Subcutaneous abdominal adipose tissue (tissue), 5 donors: ENCODE results near the gene ACOT6.

Experiments used
- H3K27ac ChIP-seq: one replicate; pipeline ENCODE4 v1.7.0; 2013; ENCODE audit warnings: low read depth, mild to moderate bottlenecking, inconsistent platforms, low read length, moderate library complexity
- H3K27me3 ChIP-seq, 5 donors: one replicate each; pipeline ENCODE4 v1.7.0; 2013; ENCODE audit warnings: low read length in 5 of 5, inconsistent platforms in 1 of 5; ENCODE audit not compliant: control insufficient read depth in 5 of 5, insufficient read depth in 4 of 5
- H3K36me3 ChIP-seq, 5 donors: one replicate each; pipeline ENCODE4 v1.7.0; 2013; ENCODE audit warnings: low read length in 5 of 5; ENCODE audit not compliant: control insufficient read depth in 5 of 5, insufficient read depth in 5 of 5
- H3K4me1 ChIP-seq, 5 donors: one replicate each; pipeline ENCODE4 v1.7.0; 2013; ENCODE audit warnings: low read length in 5 of 5, mild to moderate bottlenecking in 3 of 5, moderate library complexity in 1 of 5; ENCODE audit not compliant: control insufficient read depth in 5 of 5, insufficient read depth in 5 of 5
- H3K4me3 ChIP-seq, 5 donors: one replicate each; pipeline ENCODE4 v1.7.0; 2013; ENCODE audit warnings: low read length in 5 of 5, low read depth in 1 of 5
- H3K9ac ChIP-seq, 5 donors: one replicate each; pipeline ENCODE4 v1.7.0; 2013; ENCODE audit warnings: low read length in 5 of 5, mild to moderate bottlenecking in 4 of 5, moderate library complexity in 3 of 5
- H3K9me3 ChIP-seq, 5 donors: one replicate each; pipeline ENCODE4 v1.7.0; 2013; ENCODE audit warnings: low read length in 5 of 5; ENCODE audit not compliant: control insufficient read depth in 5 of 5
- donor health status: healthy.
- donor health status: healthy.
- donor health status: healthy.
- donor health status: healthy.
- donor health status: healthy.

ACOT6 gene

DNA sequence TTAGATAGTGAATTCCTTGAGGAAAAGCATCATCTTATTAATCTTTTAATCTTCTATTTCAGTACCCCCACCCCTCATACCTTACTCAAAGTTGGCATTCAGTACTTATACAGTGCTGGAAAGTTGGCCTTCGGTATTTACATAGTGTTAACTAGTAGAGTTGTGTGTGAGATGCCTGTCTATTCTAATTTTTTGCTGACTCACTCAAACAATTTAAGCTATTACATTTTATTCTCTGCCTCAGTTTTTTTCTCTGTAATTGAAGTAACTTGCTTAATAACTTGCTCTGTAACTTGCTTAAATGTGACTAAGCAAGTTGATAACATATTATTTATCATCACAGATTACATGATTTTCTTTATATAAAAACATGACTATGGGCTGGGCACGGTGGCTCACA is 52.8 kb downstream of the ACOT6 start:
- Histone ChIP-seq H3K36me3 (peaks cover 4 to 7% (median 5%) of the 10 kb centered on the region in 5 donors), H3K9me3 (peaks cover 0 to 7% (median 0%) of the 10 kb centered on the region in 5 donors), H3K4me3 (no peak overlapping the region), H3K9ac (no peak overlapping the region), H3K4me1 (no peaks in the 10 kb centered on the region), H3K27me3 (no peaks in the 10 kb centered on the region), H3K27ac (no peak overlapping the region)

DNA sequence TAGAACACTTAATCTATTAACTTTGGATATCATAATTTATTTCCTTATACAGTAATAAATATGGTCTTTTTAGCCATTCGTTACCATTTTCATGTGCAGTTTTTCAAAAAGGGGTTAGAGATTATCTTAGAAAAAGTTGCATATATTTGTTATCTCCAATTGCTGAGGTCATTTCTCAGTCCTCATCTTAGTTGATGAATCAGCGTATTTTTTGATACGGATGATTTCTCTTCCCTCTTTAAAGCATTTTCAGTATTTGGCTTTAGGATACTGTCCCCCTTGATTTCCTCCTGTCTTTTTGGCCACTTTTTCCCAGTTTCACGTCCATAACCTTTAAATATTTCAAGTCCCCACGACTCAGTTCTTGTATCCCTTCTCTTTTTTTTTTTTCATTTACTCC is 54.3 kb downstream of the ACOT6 start:
- Histone ChIP-seq H3K4me1 (no peaks in the 10 kb centered on the region), H3K9ac (no peak overlapping the region), H3K36me3 (peaks cover 0 to 4% (median 2%) of the 10 kb centered on the region in 5 donors), H3K27ac (no peak overlapping the region), H3K27me3 (no peaks in the 10 kb centered on the region), H3K9me3 (peaks cover 0 to 7% (median 0%) of the 10 kb centered on the region in 5 donors), H3K4me3 (no peak overlapping the region)

- Histone ChIP-seq H3K9me3 (peaks cover 0 to under 1% (median 0%) of the 10 kb centered on the region in 5 donors), H3K27ac (no peak overlapping the region), H3K36me3 (peaks cover 0 to 3% (median 2%) of the 10 kb centered on the region in 5 donors), H3K4me1 (no peaks in the 10 kb centered on the region), H3K4me3 (no peak overlapping the region), H3K9ac (no peak overlapping the region), H3K27me3 (no peaks in the 10 kb centered on the region)
Observed at GRCh38 chr14:73667854-73668253, 55.5 kb downstream of the ACOT6 start.
